ENCODE data around the gene SLC35F1. TPM values are rescaled to one million over a fixed set of nuclear protein-coding genes. Genes with fewer than 3 reads are reported as not detected.

The SLC35F1 gene
- total RNA-seq, 4 donors from 2014 or later, result 0.28 to 0.53 (median 0.40) TPM; not detected in 1

- Histone ChIP-seq H3K4me3 (no peak overlapping the region), H3K27ac (no peak overlapping the region), H3K9me3 (no peaks in the 10 kb centered on the region), H3K27me3 (no peaks in the 10 kb centered on the region), H3K4me1 (no peaks in the 10 kb centered on the region), H3K36me3 (no peaks in the 10 kb centered on the region)
- DNase-seq, result no peak
- TF ChIP-seq POLR2A (IDR thresholded peaks at IDR 0.05) (no peak), CTCF (IDR thresholded peaks at IDR 0.05) (no peak)
These were observed 417.1 kb downstream of the SLC35F1 start for GRCh38 chr6:118324116-118324515.

GRCh38 chr6:118325220-118325860 is 418.3 kb downstream of the SLC35F1 start:
- Histone ChIP-seq H3K4me1 (no peaks in the 10 kb centered on the region), H3K27me3 (no peaks in the 10 kb centered on the region), H3K36me3 (no peaks in the 10 kb centered on the region), H3K27ac (peak overlapping the region in 1 of 4 donors; percentile 38), H3K9me3 (no peaks in the 10 kb centered on the region), H3K4me3 (no peak overlapping the region)
- TF ChIP-seq POLR2A (IDR thresholded peaks at IDR 0.05) (no peak), CTCF (IDR thresholded peaks at IDR 0.05) (no peak)
- DNase-seq, result no peak

- DNase-seq, result no peak
- TF ChIP-seq CTCF (IDR thresholded peaks at IDR 0.05) (no peak), POLR2A (IDR thresholded peaks at IDR 0.05) (no peak)
- peak overlapping the region in 1 of 4 donors; percentile 20 for H3K27ac ChIP-seq
These were observed 419.6 kb downstream of the SLC35F1 start for GRCh38 chr6:118326712-118327111.

GRCh38 chr6:118327237-118327636 is 420.2 kb downstream of the SLC35F1 start:
- Histone ChIP-seq H3K27ac (peak overlapping the region in 1 of 4 donors; percentile 20), H3K4me1 (no peaks in the 10 kb centered on the region), H3K9me3 (no peaks in the 10 kb centered on the region), H3K36me3 (no peaks in the 10 kb centered on the region), H3K4me3 (no peak overlapping the region), H3K27me3 (no peaks in the 10 kb centered on the region)
- DNase-seq, result no peak
- TF ChIP-seq CTCF (IDR thresholded peaks at IDR 0.05) (no peak), POLR2A (IDR thresholded peaks at IDR 0.05) (no peak)

More at GRCh38 chr6:118326712-118327111, 419.6 kb downstream of the SLC35F1 start:
- Histone ChIP-seq H3K27me3 (no peaks in the 10 kb centered on the region), H3K4me3 (no peak overlapping the region), H3K4me1 (no peaks in the 10 kb centered on the region), H3K9me3 (no peaks in the 10 kb centered on the region), H3K36me3 (no peaks in the 10 kb centered on the region)

GRCh38 chr6:118333772-118334171 is 426.7 kb downstream of the SLC35F1 start:
- Histone ChIP-seq H3K4me1 (no peaks in the 10 kb centered on the region), H3K9me3 (no peaks in the 10 kb centered on the region), H3K27me3 (no peaks in the 10 kb centered on the region), H3K4me3 (no peak overlapping the region), H3K36me3 (no peaks in the 10 kb centered on the region), H3K27ac (no peak overlapping the region)
- no peak for DNase-seq
- TF ChIP-seq CTCF (IDR thresholded peaks at IDR 0.05) (no peak), POLR2A (IDR thresholded peaks at IDR 0.05) (no peak)
